Measurements from ENCODE around the gene AK1. TPM values are rescaled to one million over a fixed set of nuclear protein-coding genes. Genes with fewer than 3 reads are reported as not detected.

The AK1 gene
- total RNA-seq, 1 experiment from 2014 or later: 31.6 TPM

DNA sequence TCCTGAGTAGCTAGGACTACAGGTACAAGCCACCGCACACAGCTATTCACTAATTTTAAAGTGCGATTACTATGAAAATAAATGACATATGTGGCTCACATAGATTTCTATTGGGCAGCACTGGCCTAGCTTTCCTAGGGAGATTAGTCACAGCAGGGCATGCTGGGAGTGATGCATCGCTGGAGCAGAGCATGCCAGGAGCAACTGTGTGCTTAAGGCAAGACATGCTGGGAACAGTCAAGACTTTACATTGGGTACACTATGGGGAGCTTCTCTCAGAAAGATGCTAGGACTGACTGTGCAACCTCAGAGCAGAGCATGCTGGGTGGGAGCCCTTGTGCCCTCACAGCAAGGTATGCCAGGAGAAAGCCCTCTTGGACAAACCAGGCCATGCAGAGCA lies 12.6 kb upstream of the AK1 start:
- Mint-ChIP-seq H3K27me3 (ENCODE audit: low read depth) (no peaks in the 10 kb centered on the region), H3K9me3 (peaks cover 9% of the 10 kb centered on the region in 2 experiments; a peak in 3 of 5 replicates), H3K27ac (no peak overlapping the region), H3K4me1 (peaks cover 0 to 10% of the 10 kb centered on the region in 2 experiments; a peak in 2 of 4 replicates), H3K36me3 (ENCODE audit: insufficient read depth in 1 of 3, low read depth in 3 of 3) (peaks cover 38 to 68% (median 65%) of the 10 kb centered on the region in 3 experiments), H3K4me3 (no peak overlapping the region; a peak in 1 of 5 replicates)
- no peak overlapping the region for H2BK20ac ChIP-seq (ENCODE audit: low read depth, low read length, poor library complexity, severe bottlenecking)
- no peak for DNase-seq
- H3K4me2 ChIP-seq (ENCODE audit: insufficient read depth, insufficient read length, low read length): no peak overlapping the region
- no peak overlapping the region for H3T11ph ChIP-seq (ENCODE audit: low read length)
- no peak overlapping the region for H3K23ac ChIP-seq (ENCODE audit: insufficient read length, low read depth, low read length)
- H2BK12ac ChIP-seq (ENCODE audit: insufficient read length, low read depth, low read length): no peak overlapping the region
- H3K9ac ChIP-seq (ENCODE audit: extremely low read depth, insufficient read length, low read length): no peak overlapping the region
- no peaks in the 10 kb centered on the region for H3K9me3 ChIP-seq (ENCODE audit: control insufficient read depth, low read depth, low read length)
- H2BK5ac ChIP-seq (ENCODE audit: insufficient read length, low read length): no peak overlapping the region
- H2BK120ac ChIP-seq (ENCODE audit: low read depth, low read length, poor library complexity, severe bottlenecking): no peak overlapping the region
- no peak overlapping the region for H2BK15ac ChIP-seq (ENCODE audit: low read depth, low read length)
- no peak overlapping the region for H3K56ac ChIP-seq (ENCODE audit: insufficient read length, low read depth, low read length)
- H3K14ac ChIP-seq (ENCODE audit: insufficient read depth, low read length): no peak overlapping the region
- no peaks in the 10 kb centered on the region for H3K23me2 ChIP-seq (ENCODE audit: insufficient read length, low read depth, low read length, poor library complexity, severe bottlenecking)
- no peak overlapping the region for H3K4ac ChIP-seq (ENCODE audit: low read depth, low read length)
- H2AK5ac ChIP-seq (ENCODE audit: insufficient read length, low read length): no peak overlapping the region
- no peaks in the 10 kb centered on the region for H4K20me1 ChIP-seq (ENCODE audit: control insufficient read depth, insufficient read depth, insufficient read length)
- H3K18ac ChIP-seq (ENCODE audit: insufficient read length, low read depth, low read length): no peak overlapping the region
- no peak overlapping the region for H4K8ac ChIP-seq (replicated peaks; ENCODE audit: insufficient read length, low read depth, low read length)
- H2AFZ ChIP-seq (ENCODE audit: low read length): no peak overlapping the region
- H3K79me2 ChIP-seq (ENCODE audit: insufficient read depth, low read length): no peaks in the 10 kb centered on the region
- H4K91ac ChIP-seq (ENCODE audit: insufficient read length, low read depth, low read length): no peak overlapping the region
- no peaks in the 10 kb centered on the region for H3K79me1 ChIP-seq (ENCODE audit: insufficient read depth, low read depth, low read length, poor library complexity, severe bottlenecking)
- no peak overlapping the region for H4K5ac ChIP-seq (ENCODE audit: insufficient read length, low read depth, low read length)
- no peaks in the 10 kb centered on the region for H3K27me3 ChIP-seq (ENCODE audit: insufficient read depth, low read length)
- no CpG with 5 or more reads among the region's 3 CpGs for WGBS (ENCODE audit: extremely low coverage, insufficient read length, low lambda C conversion rate)
- H3K27ac ChIP-seq (ENCODE audit: insufficient read length, low read depth, low read length): no peak overlapping the region
- H3K4me1 ChIP-seq (ENCODE audit: insufficient read depth, low read length): no peaks in the 10 kb centered on the region
- TF ChIP-seq, protein P1, sequence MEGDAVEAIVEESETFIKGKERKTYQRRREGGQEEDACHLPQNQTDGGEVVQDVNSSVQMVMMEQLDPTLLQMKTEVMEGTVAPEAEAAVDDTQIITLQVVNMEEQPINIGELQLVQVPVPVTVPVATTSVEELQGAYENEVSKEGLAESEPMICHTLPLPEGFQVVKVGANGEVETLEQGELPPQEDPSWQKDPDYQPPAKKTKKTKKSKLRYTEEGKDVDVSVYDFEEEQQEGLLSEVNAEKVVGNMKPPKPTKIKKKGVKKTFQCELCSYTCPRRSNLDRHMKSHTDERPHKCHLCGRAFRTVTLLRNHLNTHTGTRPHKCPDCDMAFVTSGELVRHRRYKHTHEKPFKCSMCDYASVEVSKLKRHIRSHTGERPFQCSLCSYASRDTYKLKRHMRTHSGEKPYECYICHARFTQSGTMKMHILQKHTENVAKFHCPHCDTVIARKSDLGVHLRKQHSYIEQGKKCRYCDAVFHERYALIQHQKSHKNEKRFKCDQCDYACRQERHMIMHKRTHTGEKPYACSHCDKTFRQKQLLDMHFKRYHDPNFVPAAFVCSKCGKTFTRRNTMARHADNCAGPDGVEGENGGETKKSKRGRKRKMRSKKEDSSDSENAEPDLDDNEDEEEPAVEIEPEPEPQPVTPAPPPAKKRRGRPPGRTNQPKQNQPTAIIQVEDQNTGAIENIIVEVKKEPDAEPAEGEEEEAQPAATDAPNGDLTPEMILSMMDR (conservative IDR thresholded peaks at IDR 0.05): no peak

Data from H9 (cell line).